Fibroblast of lung (primary cell): ENCODE data around the gene LHX4. TPM values are rescaled to one million over a fixed set of nuclear protein-coding genes. Genes with fewer than 3 reads are reported as not detected.

Source experiments
- DNase-seq, 2 donors: peaks; one replicate each; pipeline versions ENCODE4 v3.0.0 to v3.0.0-alpha.2; 2010; ENCODE audit warnings: low read depth in 2 of 2
- H2AFZ ChIP-seq: 2 replicates; pipeline ENCODE4 v1.5.1; 2012; ENCODE audit warnings: low read length, control low read depth, inconsistent platforms
- H3K27ac ChIP-seq: 2 replicates; pipeline ENCODE4 v1.5.1; 2011; ENCODE audit warnings: low read length, control low read depth; ENCODE audit not compliant: insufficient read depth
- H3K27me3 ChIP-seq: 2 replicates; pipeline ENCODE4 v1.5.1; 2011; ENCODE audit warnings: mild to moderate bottlenecking, low read length; ENCODE audit not compliant: control insufficient read depth, insufficient read depth
- H3K36me3 ChIP-seq: 2 replicates; pipeline ENCODE4 v1.5.1; 2011; ENCODE audit warnings: low read length; ENCODE audit not compliant: control insufficient read depth, insufficient read depth
- H3K4me1 ChIP-seq: 2 replicates; pipeline ENCODE4 v1.5.1; 2011; ENCODE audit warnings: low read length; ENCODE audit not compliant: control insufficient read depth, insufficient read depth; ENCODE audit errors: extremely low read depth
- H3K4me2 ChIP-seq: 2 replicates; pipeline ENCODE4 v1.5.1; 2011; ENCODE audit warnings: low read length, control low read depth; ENCODE audit not compliant: insufficient read depth; ENCODE audit errors: extremely low read depth
- H3K4me3 ChIP-seq, 4 experiments: fragments of 200-600 bp in 1 of 4; sonication (generic) in 1 of 4; replicated peaks in 1 of 4; 2 replicates each; pipeline ENCODE4 v1.5.1; 2011 to 2016; ENCODE audit warnings: low read length in 4 of 4, low read depth in 3 of 4, mild to moderate bottlenecking in 3 of 4, control low read depth in 2 of 4, inconsistent platforms in 1 of 4, mixed read lengths in 1 of 4; ENCODE audit not compliant: insufficient read depth in 1 of 4; ENCODE audit errors: control extremely low read depth in 1 of 4
- H3K79me2 ChIP-seq: 2 replicates; pipeline ENCODE4 v1.5.1; 2012; ENCODE audit warnings: mild to moderate bottlenecking, low read length, inconsistent platforms; ENCODE audit not compliant: control insufficient read depth, insufficient read depth
- H3K9ac ChIP-seq: 2 replicates; pipeline ENCODE4 v1.5.1; 2011; ENCODE audit warnings: mild to moderate bottlenecking, low read length, control low read depth; ENCODE audit not compliant: insufficient read depth
- H3K9me3 ChIP-seq: 2 replicates; pipeline ENCODE4 v1.5.1; 2012; ENCODE audit warnings: low read depth, low read length; ENCODE audit not compliant: control insufficient read depth, insufficient read depth
- H4K20me1 ChIP-seq: 2 replicates; pipeline ENCODE4 v1.5.1; 2011; ENCODE audit warnings: low read length; ENCODE audit not compliant: control insufficient read depth, insufficient read depth; ENCODE audit errors: extremely low read depth
- CTCF ChIP-seq, 2 donors: IDR thresholded peaks in 1 of 2; conservative IDR thresholded peaks in 1 of 2; 1 replicate in 1 of 2; 2 replicates in 1 of 2; pipeline ENCODE4 v1.5.1; 2011 to 2012; ENCODE audit warnings: low read length in 2 of 2, control low read depth in 1 of 2, inconsistent platforms in 1 of 2, low read depth in 1 of 2, mild to moderate bottlenecking in 1 of 2
- EZH2 ChIP-seq: IDR thresholded peaks from 2 replicates; pipeline ENCODE4 v1.5.1; 2012; ENCODE audit warnings: low read length, control low read depth, mild to moderate bottlenecking; ENCODE audit errors: missing control alignments
- polyA plus RNA-seq, 2 donors: library from polyadenylated mRNA; depleted of rRNA in 1 of 2; stranded (reverse) in 1 of 2; unstranded in 1 of 2; fragments of >200 nt; gene quantifications; 2 replicates each; pipeline ENCODE4 v1.2.1, GENCODE V29; 2011 to 2012; ENCODE audit warnings: missing spikeins in 1 of 2
- total RNA-seq: library from RNA; depleted of rRNA; stranded (reverse); fragments of >200 nt; gene quantifications from 2 replicates; pipeline ENCODE4 v1.2.1, GENCODE V29; 2014

The LHX4 gene
- total and polyA plus RNA-seq, 2 donors (not counting 1 experiment from before 2014, with no cell fraction given), result 0.03 to 0.33 TPM

- H3K79me2 ChIP-seq, result no peaks in the 10 kb centered on the region
- H3K9me3 ChIP-seq, result no peaks in the 10 kb centered on the region
- no peak for DNase-seq
- H3K4me3 ChIP-seq, result no peak overlapping the region
- H4K20me1 ChIP-seq, result no peaks in the 10 kb centered on the region
- H3K27ac ChIP-seq, result no peak overlapping the region
- H3K9ac ChIP-seq, result no peak overlapping the region
- peaks cover 55% of the 10 kb centered on the region for H3K36me3 ChIP-seq
- H3K4me2 ChIP-seq, result no peak overlapping the region
- no peaks in the 10 kb centered on the region for H3K4me1 ChIP-seq
- H3K27me3 ChIP-seq, result no peaks in the 10 kb centered on the region
- TF ChIP-seq EZH2 (no peak), CTCF (conservative IDR thresholded peaks at IDR 0.05 in 1 of 2, IDR thresholded peaks at IDR 0.05 in 1 of 2; ENCODE audit: low read depth in 1 of 2, low read length in 2 of 2) (no peak)
- H2AFZ ChIP-seq, result no peak overlapping the region
Observed at GRCh38 chr1:180190091-180190490, 40.0 kb upstream of the LHX4 start.

GRCh38 chr1:180192172-180192571, 37.9 kb upstream of the LHX4 start:
- no peaks in the 10 kb centered on the region for H3K9me3 ChIP-seq
- H3K4me1 ChIP-seq, result no peaks in the 10 kb centered on the region
- H3K4me3 ChIP-seq, result no peak overlapping the region
- no peak for TF ChIP-seq CTCF (conservative IDR thresholded peaks at IDR 0.05 in 1 of 2, IDR thresholded peaks at IDR 0.05 in 1 of 2; ENCODE audit: low read depth in 1 of 2, low read length in 2 of 2)
- no peak for TF ChIP-seq EZH2
- no peak for DNase-seq
- H3K36me3 ChIP-seq, result peaks cover 57% of the 10 kb centered on the region
- no peak overlapping the region for H3K9ac ChIP-seq
- H3K4me2 ChIP-seq, result no peak overlapping the region
- no peaks in the 10 kb centered on the region for H3K27me3 ChIP-seq
- H3K27ac ChIP-seq, result no peak overlapping the region
- H3K79me2 ChIP-seq, result no peaks in the 10 kb centered on the region
- no peak overlapping the region for H2AFZ ChIP-seq
- H4K20me1 ChIP-seq, result no peaks in the 10 kb centered on the region

GRCh38 chr1:180193141-180194047, 36.7 kb upstream of the LHX4 start:
- Histone ChIP-seq H3K27ac (no peak overlapping the region), H4K20me1 (no peaks in the 10 kb centered on the region), H3K36me3 (peaks cover 61% of the 10 kb centered on the region), H3K4me1 (no peaks in the 10 kb centered on the region), H3K9ac (no peak overlapping the region), H3K27me3 (no peaks in the 10 kb centered on the region), H3K79me2 (no peaks in the 10 kb centered on the region), H3K4me3 (no peak overlapping the region), H3K9me3 (no peaks in the 10 kb centered on the region), H2AFZ (no peak overlapping the region), H3K4me2 (no peak overlapping the region)
- DNase-seq, result no peak
- TF ChIP-seq CTCF (conservative IDR thresholded peaks at IDR 0.05 in 1 of 2, IDR thresholded peaks at IDR 0.05 in 1 of 2; ENCODE audit: low read depth in 1 of 2, low read length in 2 of 2) (no peak), EZH2 (no peak)
